ENCODE data around the gene MKI67.

GRCh38 chr10:128060341-128061250, 65.6 kb downstream of the MKI67 start:
- TF ChIP-seq POLR2A (IDR thresholded peaks at IDR 0.05; ENCODE audit: low read depth, low read length) (no peak), POLR2AphosphoS5 (IDR thresholded peaks at IDR 0.05; ENCODE audit: low read depth, low read length) (no peak), TAF1 (IDR thresholded peaks at IDR 0.05; ENCODE audit: borderline replicate concordance, low read depth, low read length) (no peak)
